COR-L47 (cell line): ENCODE measurements around the gene RBM44.
"Not testable (repeated sequence)": the region's sequence is repeated elsewhere in the genome, so short reads cannot be mapped to it uniquely, and the experiment has no call there.

Experiments
- DNase-seq: peaks from one replicate; lab custom pipeline; 2025; lab: John Stamatoyannopoulos, UW

RBM44 gene

GRCh38 chr2:237783678-237784077 lies 14.9 kb upstream of the RBM44 start:
- DNase-seq: not testable (repeated sequence)

GRCh38 chr2:237786936-237787335 lies 11.6 kb upstream of the RBM44 start:
- no peak for DNase-seq

GRCh38 chr2:237790353-237790752 lies 8.2 kb upstream of the RBM44 start:
- no peak for DNase-seq

- DNase-seq: no peak
Observed at GRCh38 chr2:237791977-237792727, 6.4 kb upstream of the RBM44 start.

GRCh38 chr2:237797253-237797652 lies 1.3 kb upstream of the RBM44 start:
- DNase-seq: no peak

- no peak for DNase-seq
Observed at GRCh38 chr2:237799060-237799428, 465 bp downstream of the RBM44 start.

GRCh38 chr2:237801466-237801865 lies 2.9 kb downstream of the RBM44 start:
- DNase-seq: no peak

GRCh38 chr2:237806334-237806733 lies 7.8 kb downstream of the RBM44 start:
- DNase-seq: no peak

GRCh38 chr2:237815637-237816036 lies 17.1 kb downstream of the RBM44 start:
- DNase-seq: no peak

GRCh38 chr2:237816531-237816930 lies 18.0 kb downstream of the RBM44 start:
- DNase-seq: no peak

GRCh38 chr2:237818066-237818473 lies 19.5 kb downstream of the RBM44 start:
- DNase-seq: no peak

GRCh38 chr2:237819231-237819630 lies 20.7 kb downstream of the RBM44 start:
- DNase-seq: no peak

GRCh38 chr2:237820421-237820820 lies 21.8 kb downstream of the RBM44 start:
- no peak for DNase-seq

GRCh38 chr2:237823544-237823943 lies 25.0 kb downstream of the RBM44 start:
- DNase-seq: no peak

- no peak for DNase-seq
Observed at GRCh38 chr2:237824085-237824484, 25.5 kb downstream of the RBM44 start.

GRCh38 chr2:237827421-237827987 lies 28.9 kb downstream of the RBM44 start:
- DNase-seq: no peak

GRCh38 chr2:237830522-237830921 lies 31.9 kb downstream of the RBM44 start:
- no peak for DNase-seq

GRCh38 chr2:237833546-237833945 lies 35.0 kb downstream of the RBM44 start:
- no peak for DNase-seq

GRCh38 chr2:237835372-237835771 lies 36.8 kb downstream of the RBM44 start:
- DNase-seq: no peak

- no peak for DNase-seq
Observed at GRCh38 chr2:237841051-237841450, 42.5 kb downstream of the RBM44 start.

- not testable (repeated sequence) for DNase-seq
Observed at GRCh38 chr2:237848940-237849339, 50.4 kb downstream of the RBM44 start.

GRCh38 chr2:237854295-237854694 lies 55.7 kb downstream of the RBM44 start:
- DNase-seq: no peak

GRCh38 chr2:237857791-237858190 lies 59.2 kb downstream of the RBM44 start:
- DNase-seq: no peak
